ENCODE data around the gene SCD5.

Gene SCD5

GRCh38 chr4:82584931-82585330 is 213.7 kb downstream of the SCD5 start:
- DNase-seq, result no peak

- no peak for DNase-seq
Measured at GRCh38 chr4:82583897-82584587, 214.6 kb downstream of the SCD5 start.

- DNase-seq, result no peak
Measured at GRCh38 chr4:82579932-82580331, 218.7 kb downstream of the SCD5 start.
